Right kidney (tissue), 1 donor: ENCODE data around the gene ATP6V1G3.
"Not testable (repeated sequence)": the region's sequence is repeated elsewhere in the genome, so short reads cannot be mapped to it uniquely, and the experiment has no call there.

ENCODE experiments used
- DNase-seq: peaks from one replicate; pipeline ENCODE4 v3.0.0-alpha.2; 2016

Gene ATP6V1G3

DNA sequence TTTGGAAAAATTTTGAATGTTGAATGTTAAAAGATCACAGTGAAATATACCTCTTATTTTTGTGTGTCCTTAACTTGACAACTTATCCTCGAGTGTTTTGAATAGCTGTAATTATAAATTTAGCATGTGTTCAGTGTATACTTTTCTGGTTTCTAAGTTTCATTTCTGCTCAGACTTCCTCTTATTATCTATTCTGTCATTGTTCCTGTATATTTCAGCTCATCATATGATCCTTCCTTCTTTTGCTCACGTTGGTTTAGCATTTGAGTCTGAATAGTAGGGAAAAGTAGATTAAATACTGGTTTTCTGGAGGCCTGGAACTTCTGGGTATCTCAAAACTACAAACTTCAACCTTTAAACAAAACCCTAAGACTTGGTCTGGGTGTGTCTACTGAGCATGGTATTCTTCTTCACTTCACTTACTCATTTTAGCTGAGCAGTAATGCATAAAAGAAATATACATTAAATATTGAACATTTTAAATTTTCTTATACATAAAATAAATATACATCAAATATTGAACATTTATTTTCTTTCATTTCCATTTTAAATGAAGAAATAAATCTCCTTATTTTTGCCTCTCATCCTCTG lies 3.3 kb upstream of the ATP6V1G3 start:
- no peak for DNase-seq

DNA sequence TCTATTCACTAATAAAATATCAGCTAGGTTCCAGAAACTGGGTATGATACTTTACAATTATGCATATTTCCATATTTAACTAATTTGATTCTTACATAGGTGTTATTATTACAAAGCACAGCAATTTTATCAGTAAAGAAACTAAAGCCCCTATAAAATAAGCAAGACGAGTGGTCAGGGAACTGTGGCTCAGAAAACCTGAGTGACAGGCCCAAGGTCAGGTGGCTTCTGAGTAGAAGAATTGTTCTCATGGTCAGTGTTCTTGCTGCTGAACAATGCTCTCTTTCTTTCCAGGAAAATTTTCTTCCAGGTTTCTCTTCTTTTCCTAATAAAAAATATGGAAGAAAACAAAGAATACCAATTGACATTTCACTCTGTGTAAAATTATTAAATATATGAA lies 2.2 kb upstream of the ATP6V1G3 start:
- no peak for DNase-seq

DNA sequence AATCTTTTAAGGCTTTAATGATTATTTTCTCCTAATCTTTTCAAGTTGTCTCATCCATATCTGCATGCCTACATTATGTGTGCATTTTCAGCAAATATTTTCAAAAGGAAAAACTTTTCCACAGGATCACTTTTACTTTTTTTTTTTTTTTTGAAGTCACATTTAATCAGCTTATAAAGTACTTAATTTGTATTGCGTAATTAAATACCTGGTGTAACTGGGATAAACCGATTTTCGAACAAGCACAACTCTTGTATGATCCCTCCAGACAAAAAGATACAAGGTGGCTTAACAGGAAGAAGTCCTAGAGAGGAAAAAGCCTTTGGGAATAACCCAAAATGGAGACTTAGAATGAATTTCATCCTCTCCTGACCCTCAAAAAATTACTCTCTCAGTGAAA lies 1.3 kb upstream of the ATP6V1G3 start:
- no peak for DNase-seq

DNA sequence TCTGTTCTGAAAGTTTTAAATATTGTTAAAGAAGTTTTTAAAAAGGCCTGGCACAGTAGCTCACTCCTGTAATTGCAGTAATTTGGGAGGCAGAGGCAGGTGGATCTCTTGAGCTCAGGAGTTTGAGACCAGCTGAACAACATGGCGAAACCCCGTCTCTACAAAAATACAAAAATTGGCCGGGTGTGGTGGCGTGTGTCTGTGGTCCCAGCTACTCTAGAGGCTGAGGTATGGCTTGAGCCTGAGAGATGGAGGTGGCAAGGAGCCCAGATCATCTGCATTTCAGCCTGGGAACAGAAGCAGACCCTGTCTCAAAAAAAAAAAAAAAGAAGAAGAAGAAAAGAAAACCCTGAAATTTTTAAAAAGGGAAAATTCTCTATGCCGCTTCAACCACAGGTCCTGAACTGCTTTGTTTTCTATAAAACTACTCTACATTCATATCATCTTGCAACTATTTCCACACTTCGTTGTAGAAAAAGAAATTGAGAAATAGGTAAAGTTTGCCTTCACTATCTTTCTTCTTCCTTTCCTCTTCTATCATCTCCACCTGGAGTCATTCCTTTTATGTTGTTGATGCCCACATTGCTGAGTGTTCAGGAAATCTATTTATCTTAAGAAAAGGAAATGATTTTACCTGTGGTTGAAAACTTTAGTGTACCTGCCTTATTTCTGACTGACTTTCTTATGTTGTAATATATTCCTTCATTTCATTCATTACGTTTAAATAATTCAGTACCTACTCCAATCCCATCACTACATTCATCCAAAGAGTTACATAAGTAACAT lies 1.7 kb downstream of the ATP6V1G3 start:
- DNase-seq = no peak

- DNase-seq = no peak
Observed at GRCh38 chr1:198535631-198536030, 4.8 kb downstream of the ATP6V1G3 start.

DNA sequence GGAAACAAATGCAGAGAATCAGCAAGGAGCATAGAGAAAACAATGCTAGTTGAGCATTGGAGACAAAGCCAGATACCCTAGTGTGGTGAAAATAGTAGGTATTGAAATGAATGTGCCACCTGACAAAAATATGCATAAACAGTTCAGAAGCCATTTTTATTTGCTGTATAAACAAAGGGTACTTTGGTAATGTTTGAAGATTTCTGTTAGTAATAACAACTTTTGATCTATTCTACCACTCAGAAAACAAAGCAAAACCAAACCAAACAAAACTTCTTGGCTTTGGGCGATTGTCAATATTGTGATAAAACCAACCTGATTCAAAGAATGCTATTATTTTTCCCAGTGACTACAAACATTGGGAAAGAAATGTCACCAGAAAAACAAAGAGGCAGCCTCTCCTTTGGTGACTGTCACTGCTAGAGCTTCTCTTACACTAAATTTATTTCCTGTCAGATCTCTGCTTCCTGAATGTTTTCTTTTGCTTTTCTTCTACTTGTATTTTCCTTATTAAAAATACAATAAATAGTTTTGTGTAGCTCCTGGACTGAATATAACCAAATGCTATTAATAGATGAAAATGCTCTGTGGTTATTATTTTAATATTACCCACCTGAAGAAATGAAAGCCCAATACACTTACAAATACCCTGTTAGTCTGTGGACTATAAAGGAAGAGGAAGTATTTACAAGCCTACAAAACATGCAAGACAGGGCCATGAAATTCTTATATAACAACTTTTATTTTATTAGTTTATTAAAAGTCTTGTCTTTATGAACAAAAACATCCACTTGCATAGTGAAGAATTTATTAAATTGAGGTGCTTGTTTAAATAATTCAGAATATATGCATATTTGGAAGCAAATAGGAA lies 5.7 kb downstream of the ATP6V1G3 start:
- DNase-seq = no peak

GRCh38 chr1:198531891-198532290 lies 8.6 kb downstream of the ATP6V1G3 start:
- no peak for DNase-seq

DNA sequence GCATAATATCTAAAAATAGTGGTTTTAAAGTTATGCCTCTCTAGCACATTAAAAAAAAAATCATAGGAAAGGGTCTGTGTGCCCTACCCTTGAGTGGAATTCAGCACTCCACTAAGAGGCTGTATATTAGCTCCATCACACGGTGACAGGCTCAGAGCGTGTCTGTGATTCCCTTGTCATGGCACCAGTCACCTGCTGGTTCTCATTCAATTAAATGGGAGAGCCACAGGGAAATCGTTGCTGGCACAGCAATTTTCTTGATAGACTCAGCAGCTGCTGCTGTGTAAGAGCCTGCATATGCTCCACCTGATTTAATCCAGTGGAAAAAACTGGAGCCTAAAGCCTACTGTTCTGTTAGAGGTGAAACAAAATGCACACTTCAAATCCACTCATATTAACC lies 9.5 kb downstream of the ATP6V1G3 start:
- DNase-seq = no peak

DNA sequence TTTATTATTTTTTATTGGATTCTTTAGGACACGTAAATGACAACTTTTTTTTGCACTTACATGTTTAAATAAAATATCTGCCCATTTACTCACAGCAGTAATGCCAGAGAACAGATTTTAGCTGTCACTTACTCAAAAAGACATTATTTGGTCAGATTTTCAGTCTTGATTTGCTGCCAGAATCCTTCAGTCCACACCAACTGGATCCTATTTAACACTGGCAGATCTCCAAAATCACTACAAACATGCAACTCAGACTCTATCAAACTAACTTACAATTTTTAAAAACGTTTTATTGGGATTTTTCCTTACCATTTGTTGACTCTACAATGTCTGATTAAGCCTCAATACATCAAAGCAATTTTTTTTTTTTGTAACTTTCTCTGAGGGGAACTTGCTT lies 11.1 kb downstream of the ATP6V1G3 start:
- DNase-seq = no peak

- DNase-seq = no peak
Observed at GRCh38 chr1:198528364-198528763, 12.1 kb downstream of the ATP6V1G3 start.

DNA sequence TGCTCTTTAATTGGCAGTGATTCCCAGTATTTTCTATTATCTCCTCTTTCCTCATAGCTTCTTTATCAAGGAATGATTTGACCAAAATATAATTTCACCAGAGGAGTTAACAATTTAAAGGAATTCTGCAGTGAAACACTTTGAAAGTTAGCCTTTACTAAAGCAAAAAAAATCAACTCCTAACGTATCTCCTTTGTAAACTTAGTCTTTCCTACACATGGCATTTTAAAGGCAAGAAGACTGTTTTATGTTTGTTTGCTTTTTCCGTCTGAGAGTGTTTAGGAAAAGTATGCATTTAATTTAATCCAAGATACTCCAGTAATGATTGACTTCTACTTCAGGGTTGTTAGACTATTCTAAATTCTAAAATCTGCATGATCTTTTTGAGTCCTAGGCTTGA lies 15.9 kb downstream of the ATP6V1G3 start:
- no peak for DNase-seq

DNA sequence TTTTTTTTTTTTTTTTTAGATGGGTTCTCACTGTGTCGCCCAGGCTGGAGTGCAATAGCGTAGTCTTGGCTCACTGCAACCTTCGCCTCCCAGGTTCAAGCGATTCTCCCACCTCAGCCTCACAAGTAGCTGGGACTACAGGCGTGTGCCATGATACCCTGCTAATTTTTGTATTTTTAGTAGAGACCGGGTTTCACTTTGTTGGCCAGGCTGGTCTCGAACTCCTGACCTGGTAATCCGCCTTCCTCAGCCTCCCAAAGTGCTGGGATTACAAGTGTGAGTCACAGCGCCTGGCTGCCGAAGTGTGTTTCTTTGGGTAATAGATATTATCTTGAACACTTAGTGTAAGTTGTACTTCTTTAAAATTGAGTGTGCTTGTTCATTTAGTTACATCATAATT lies 16.4 kb downstream of the ATP6V1G3 start:
- not testable (repeated sequence) for DNase-seq

GRCh38 chr1:198523182-198523950 lies 17.1 kb downstream of the ATP6V1G3 start:
- DNase-seq = no peak

- DNase-seq = no peak
Observed at GRCh38 chr1:198520524-198521254, 19.8 kb downstream of the ATP6V1G3 start.

GRCh38 chr1:198519639-198520501 lies 20.6 kb downstream of the ATP6V1G3 start:
- no peak for DNase-seq

- no peak for DNase-seq
Observed at GRCh38 chr1:198517623-198518199, 22.8 kb downstream of the ATP6V1G3 start.

DNA sequence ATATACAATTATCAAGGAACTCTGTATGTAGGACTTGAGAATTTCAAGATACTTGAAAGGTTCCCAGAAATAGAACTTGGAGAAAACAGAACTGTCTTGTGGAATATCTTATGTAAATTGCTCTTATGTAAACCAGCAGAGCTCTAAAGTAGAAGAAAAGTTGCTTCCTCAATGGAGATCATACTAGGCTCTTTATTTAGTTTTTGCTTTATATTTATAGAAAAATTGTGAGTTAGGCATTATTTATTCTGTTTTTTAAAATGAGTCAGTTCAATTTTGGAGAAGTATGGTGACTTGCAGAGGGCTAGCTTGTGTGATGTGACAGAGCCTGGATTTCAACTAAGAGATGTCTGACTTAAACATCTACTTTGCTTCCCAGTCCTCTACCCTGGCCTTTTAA lies 40.4 kb downstream of the ATP6V1G3 start:
- DNase-seq = no peak

DNA sequence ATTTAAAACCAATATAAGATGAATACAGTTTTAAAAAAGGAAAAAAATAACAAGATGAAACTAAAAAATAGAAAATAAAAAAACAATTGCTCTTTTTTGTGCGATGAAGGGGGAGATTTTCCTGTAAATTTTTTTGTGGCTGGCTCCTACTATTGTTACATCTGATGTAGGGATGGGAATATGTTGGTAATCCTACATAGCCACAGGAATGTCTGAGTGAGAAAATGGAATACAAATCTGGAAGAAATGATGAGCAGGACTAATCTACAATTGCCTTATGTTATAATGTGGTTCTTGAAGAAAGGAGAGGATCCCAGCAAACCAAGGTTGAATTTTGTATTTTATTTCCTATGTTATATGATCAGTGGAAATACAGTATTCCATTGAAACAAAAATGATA lies 40.9 kb downstream of the ATP6V1G3 start:
- no peak for DNase-seq

- DNase-seq = no peak
Observed at GRCh38 chr1:198498881-198499280, 41.6 kb downstream of the ATP6V1G3 start.

DNA sequence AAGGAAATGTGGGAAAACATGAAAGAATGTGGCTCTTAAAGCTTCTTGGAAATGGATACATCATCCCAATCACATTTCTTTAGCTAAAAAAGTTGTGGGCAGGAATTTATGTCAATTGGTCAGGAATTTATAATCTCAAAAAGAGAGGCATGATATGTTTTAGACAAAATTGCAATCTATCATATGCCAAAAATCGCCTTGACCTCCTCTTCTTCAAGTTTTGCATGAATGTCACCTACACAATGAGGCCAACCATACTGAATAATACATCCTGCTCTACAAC lies 42.4 kb downstream of the ATP6V1G3 start:
- no peak for DNase-seq
